CD1c-positive myeloid dendritic cell (primary cell): Measurements from ENCODE around the gene SAXO2.
"Not testable (repeated sequence)": the region's sequence is repeated elsewhere in the genome, so short reads cannot be mapped to it uniquely, and the experiment has no call there.

Experiments used
- DNase-seq: peaks from one replicate; pipeline ENCODE4 v3.0.0-alpha.2; 2016; ENCODE audit errors: extremely low spot score

Gene SAXO2

GRCh38 chr15:82313951-82314768 lies 51.5 kb downstream of the SAXO2 start:
- DNase-seq: not testable (repeated sequence)

GRCh38 chr15:82314769-82315518 lies 52.3 kb downstream of the SAXO2 start:
- no peak for DNase-seq

GRCh38 chr15:82315519-82316246 lies 53.1 kb downstream of the SAXO2 start:
- no peak for DNase-seq

- DNase-seq: not testable (repeated sequence)
Observed at GRCh38 chr15:82316247-82317090, 53.9 kb downstream of the SAXO2 start.

GRCh38 chr15:82317091-82317489 lies 54.5 kb downstream of the SAXO2 start:
- no peak for DNase-seq

- DNase-seq: not testable (repeated sequence)
Observed at GRCh38 chr15:82317516-82317915, 54.9 kb downstream of the SAXO2 start.

- not testable (repeated sequence) for DNase-seq
Observed at GRCh38 chr15:82318281-82318680, 55.7 kb downstream of the SAXO2 start.

- DNase-seq: not testable (repeated sequence)
Observed at GRCh38 chr15:82319522-82320278, 57.1 kb downstream of the SAXO2 start.

GRCh38 chr15:82320861-82321260 lies 58.2 kb downstream of the SAXO2 start:
- not testable (repeated sequence) for DNase-seq

GRCh38 chr15:82322488-82322887 lies 59.9 kb downstream of the SAXO2 start:
- DNase-seq: not testable (repeated sequence)

- DNase-seq: not testable (repeated sequence)
Observed at GRCh38 chr15:82324831-82325230, 62.2 kb downstream of the SAXO2 start.

GRCh38 chr15:82325646-82326045 lies 63.0 kb downstream of the SAXO2 start:
- DNase-seq: not testable (repeated sequence)

GRCh38 chr15:82326896-82327295 lies 64.3 kb downstream of the SAXO2 start:
- DNase-seq: not testable (repeated sequence)

GRCh38 chr15:82327372-82327771 lies 64.8 kb downstream of the SAXO2 start:
- not testable (repeated sequence) for DNase-seq

- not testable (repeated sequence) for DNase-seq
Observed at GRCh38 chr15:82329039-82329438, 66.4 kb downstream of the SAXO2 start.

- not testable (repeated sequence) for DNase-seq
Observed at GRCh38 chr15:82330921-82331320, 68.3 kb downstream of the SAXO2 start.

- DNase-seq: not testable (repeated sequence)
Observed at GRCh38 chr15:82331576-82332304, 69.1 kb downstream of the SAXO2 start.

- not testable (repeated sequence) for DNase-seq
Observed at GRCh38 chr15:82332711-82333602, 70.3 kb downstream of the SAXO2 start.
